K562 (cell line): Measurements from ENCODE around the gene EPHB4. TPM values are rescaled to one million over a fixed set of nuclear protein-coding genes. Genes with fewer than 3 reads are reported as not detected.

Source experiments
- ADNP ChIP-seq: fragments of 200-800 bp; sonication (Bioruptor generic); IDR thresholded peaks from 2 replicates; pipeline ENCODE4 v1.6.1; 2016; ENCODE audit warnings: missing genetic modification characterization, missing compliant biosample characterization
- CXXC5 ChIP-seq: fragments of 250-450 bp; sonication (Bioruptor Pico); IDR thresholded peaks from 2 replicates; pipeline ENCODE4 v1.8.0; 2022; ENCODE audit warnings: inconsistent platforms, mild to moderate bottlenecking, moderate library complexity
- E2F8 ChIP-seq: fragments of 450-650 bp; IDR thresholded peaks from 2 replicates; pipeline ENCODE4 v1.7.1; 2018; ENCODE audit warnings: mild to moderate bottlenecking, low read depth; ENCODE audit not compliant: partially characterized antibody
- EHMT2 ChIP-seq: fragments of 450-650 bp; IDR thresholded peaks from 2 replicates; pipeline ENCODE4 v1.6.1; 2018; ENCODE audit warnings: antibody characterized with exemption
- ESRRB ChIP-seq: fragments of 250-450 bp; sonication (Bioruptor Pico); IDR thresholded peaks from 2 replicates; pipeline ENCODE4 v1.5.0; 2020; ENCODE audit warnings: mild to moderate bottlenecking, moderate library complexity, borderline replicate concordance
- FOS ChIP-seq: IDR thresholded peaks from 3 replicates; pipeline ENCODE4 v1.6.1; 2011; ENCODE audit not compliant: insufficient read length; ENCODE audit errors: extremely low read depth
- FOXP4 ChIP-seq: sonication (generic); formaldehyde crosslinking; IDR thresholded peaks from 2 replicates; pipeline ENCODE4 v1.8.0; 2022; ENCODE audit warnings: mild to moderate bottlenecking, missing genetic modification reagents, borderline replicate concordance
- GABPB1 ChIP-seq: sonication (generic); formaldehyde crosslinking; IDR thresholded peaks from 2 replicates; pipeline ENCODE4 v1.8.0; 2022; ENCODE audit warnings: mild to moderate bottlenecking, missing genetic modification reagents
- HMG20B ChIP-seq: fragments of 250-450 bp; sonication (Bioruptor Pico); IDR thresholded peaks from 2 replicates; pipeline ENCODE4 v1.5.0; 2021; ENCODE audit warnings: mild to moderate bottlenecking
- HOMEZ ChIP-seq: fragments of 250-450 bp; sonication (Bioruptor Pico); IDR thresholded peaks from 2 replicates; pipeline ENCODE4 v1.4.0; 2020; ENCODE audit warnings: mild to moderate bottlenecking, moderate library complexity
- KAT8 ChIP-seq: fragments of 450-650 bp; IDR thresholded peaks from 2 replicates; pipeline ENCODE4 v1.6.1; 2016; ENCODE audit warnings: low read depth, mild to moderate bottlenecking
- KDM4B ChIP-seq, 2 experiments: fragments of 450-650 bp in 1 of 2; sonication (generic) in 1 of 2; IDR thresholded peaks; 2 replicates each; pipeline ENCODE4 v1.6.1; 2016 to 2017; ENCODE audit warnings: borderline replicate concordance in 2 of 2, antibody characterized with exemption in 1 of 2, low read depth in 1 of 2, mild to moderate bottlenecking in 1 of 2
- LEF1 ChIP-seq: fragments of 450-650 bp; IDR thresholded peaks from 2 replicates; pipeline ENCODE4 v1.6.1; 2016; ENCODE audit warnings: mild to moderate bottlenecking
- OTX1 ChIP-seq: fragments of 450-650 bp; formaldehyde crosslinking; IDR thresholded peaks from 2 replicates; pipeline ENCODE4 v1.4.0; 2022; ENCODE audit warnings: mild to moderate bottlenecking
- SNAPC5 ChIP-seq: fragments of 250-450 bp; sonication (Bioruptor Pico); IDR thresholded peaks from 2 replicates; pipeline ENCODE4 v1.8.0; 2021; ENCODE audit warnings: moderate library complexity, mild to moderate bottlenecking, inconsistent platforms
- SP2 ChIP-seq: IDR thresholded peaks from 2 replicates; pipeline ENCODE4 v1.6.1; 2011; ENCODE audit warnings: mild to moderate bottlenecking, low read depth, low read length, moderate library complexity; ENCODE audit not compliant: poor library complexity, severe bottlenecking; ENCODE audit errors: extremely low read depth
- SRF ChIP-seq, 2 experiments: fragments of 250-450, 450-650 bp in 1 of 2; sonication (Bioruptor Pico) in 1 of 2; sonication (generic) in 1 of 2; formaldehyde crosslinking; IDR thresholded peaks; 2 replicates each; pipeline versions ENCODE4 v1.5.0 to v1.5.1; 2020 to 2022; ENCODE audit warnings: mild to moderate bottlenecking in 1 of 2, missing genetic modification reagents in 1 of 2
- SRSF3 ChIP-seq: fragments of 200-400 bp; formaldehyde crosslinking; IDR thresholded peaks from 2 replicates; pipeline ENCODE4 v1.6.1; 2016; ENCODE audit warnings: mild to moderate bottlenecking, low read length, moderate library complexity; ENCODE audit not compliant: insufficient read depth
- USF2 ChIP-seq: sonication (generic); formaldehyde crosslinking; IDR thresholded peaks from 2 replicates; pipeline ENCODE4 v1.5.0; 2020; ENCODE audit warnings: missing genetic modification reagents
- polyA plus RNA-seq, 8 experiments: library from polyadenylated mRNA; depleted of rRNA in 4 of 8; stranded (reverse) in 5 of 8; unstranded in 3 of 8; fragments of >200 nt; fragmentation: Nextera tagmentation in 2 of 8; fragmentation: Illumina TruSeq in 1 of 8; extraction: Ambion mirVana in 2 of 8; extraction: Trizol in 1 of 8; gene quantifications; 2 replicates each; pipeline versions ENCODE4 v1.2.1 to v1.2.3, GENCODE V29; 2011 to 2014; ENCODE audit warnings: inconsistent platforms in 1 of 8, missing spikeins in 1 of 8
- total RNA-seq, 7 experiments: library from RNA; depleted of rRNA in 6 of 7; stranded (reverse); fragments of >200 nt in 6 of 7; fragmentation: Illumina TruSeq in 2 of 7; extraction: Trizol in 2 of 7; gene quantifications; 2 replicates each; pipeline versions ENCODE4 v1.2.1 to v1.2.3, GENCODE V29; 2011 to 2021; ENCODE audit warnings: low replicate concordance in 1 of 7

The EPHB4 gene
- total and polyA plus RNA-seq, 9 of the 15 experiments (the other 6 are each of a cell fraction or from before 2014, with no cell fraction given): 1.2 to 82.1 (median 37.9) TPM

GRCh38 chr7:100852048-100852872, 24.9 kb upstream of the EPHB4 start, which contains the start of gene SLC12A9 (continued):
- TF ChIP-seq E2F8 (no peak), FOS (no peak), EHMT2 (no peak), OTX1 (CRISPR knock-in tag) (no peak), ADNP (tag) (no peak), LEF1 (no peak), KAT8 (no peak), ESRRB (CRISPR knock-in tag) (no peak), USF2 (CRISPR knock-in tag) (peak; percentile 59), SNAPC5 (CRISPR knock-in tag) (no peak), HMG20B (CRISPR knock-in tag) (no peak), CXXC5 (peak; percentile 81), SRF (CRISPR knock-in tag; IDR thresholded peaks at IDR 0.05) (peak in 1 of 2 experiments; percentile 93; a peak in 1 of 4 replicates), FOXP4 (no peak), SP2 (no peak), GABPB1 (peak; percentile 47; the same call in 1 of the 2 replicates), KDM4B (IDR thresholded peaks at IDR 0.05; ENCODE audit: borderline replicate concordance in 2 of 2, low read depth in 1 of 2) (peak in 1 of 2 experiments; percentile 7; a peak in 1 of 4 replicates), SRSF3 (no peak), HOMEZ (CRISPR knock-in tag) (peak; percentile 43; the same call in 1 of the 2 replicates)
